NB4 (cell line): Measurements from ENCODE around the gene SUGP1.

Source experiments
- DNase-seq: peaks from one replicate; pipeline ENCODE4 v3.0.0; 2010; ENCODE audit warnings: low read depth
- H3K4me3 ChIP-seq: one replicate; pipeline ENCODE4 v1.5.1; 2011; ENCODE audit warnings: mild to moderate bottlenecking, low read depth, low read length, moderate library complexity
- MYC ChIP-seq: IDR thresholded peaks from 2 replicates; pipeline ENCODE4 v1.6.1; 2011; ENCODE audit warnings: low read depth, low read length
- POLR2A ChIP-seq: IDR thresholded peaks from 2 replicates; pipeline ENCODE4 v1.6.1; 2011; ENCODE audit warnings: mild to moderate bottlenecking; ENCODE audit not compliant: insufficient read length; ENCODE audit errors: extremely low read depth
- TF ChIP-seq, protein P1 (sequence below): IDR thresholded peaks from 2 replicates; pipeline ENCODE4 v1.6.1; 2011; ENCODE audit warnings: low read depth, low read length
- TF ChIP-seq, protein P2 (sequence below): IDR thresholded peaks from one replicate; pipeline ENCODE4 v1.5.1; 2012; ENCODE audit warnings: low read depth, low read length

The SUGP1 gene

DNA sequence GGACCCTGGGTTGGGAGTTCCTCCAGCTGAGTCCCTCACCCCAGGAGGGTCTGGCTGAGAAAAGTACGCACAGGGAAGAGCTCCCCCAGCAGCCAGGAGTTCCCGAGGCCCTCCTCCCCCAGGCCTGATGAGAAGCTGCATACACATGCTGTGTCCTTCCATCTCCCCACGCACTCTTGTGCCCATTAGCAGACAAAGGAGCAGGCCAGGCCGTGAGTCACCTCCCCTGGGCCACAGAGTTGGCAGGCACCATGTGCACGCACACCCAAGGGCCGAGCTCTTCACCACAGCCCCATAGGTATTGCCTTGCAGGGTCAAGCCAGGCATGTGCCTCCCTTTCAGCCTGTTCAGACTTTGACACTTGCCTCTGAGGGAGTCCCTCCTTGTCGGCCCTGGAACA is 17.8 kb upstream of the SUGP1 start:
- H3K4me3 ChIP-seq = no peak overlapping the region
- DNase-seq = no peak

DNA sequence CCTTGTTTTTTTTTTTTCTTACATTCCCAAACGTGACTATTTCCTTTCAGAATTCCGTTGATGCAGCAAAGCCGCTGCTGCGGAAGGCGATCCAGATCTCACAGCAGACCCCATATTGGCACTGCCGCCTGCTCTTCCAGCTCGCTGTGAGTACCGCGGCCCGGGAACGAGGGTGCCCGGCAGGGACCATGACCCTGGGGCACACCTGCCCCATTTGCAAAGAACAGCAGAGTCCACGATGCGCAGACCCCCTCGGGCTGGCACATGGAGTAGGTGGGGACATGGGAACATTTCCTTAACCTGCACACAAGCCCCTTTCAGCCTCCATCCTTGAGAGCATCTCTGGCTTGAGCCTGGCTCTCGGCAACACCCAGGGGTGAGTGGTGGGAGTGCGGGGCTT is 16.8 kb upstream of the SUGP1 start:
- H3K4me3 ChIP-seq = no peak overlapping the region
- DNase-seq = no peak
- TF ChIP-seq POLR2A (no peak), MYC (no peak)
- TF ChIP-seq, protein P1, sequence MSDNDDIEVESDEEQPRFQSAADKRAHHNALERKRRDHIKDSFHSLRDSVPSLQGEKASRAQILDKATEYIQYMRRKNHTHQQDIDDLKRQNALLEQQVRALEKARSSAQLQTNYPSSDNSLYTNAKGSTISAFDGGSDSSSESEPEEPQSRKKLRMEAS = no peak
- TF ChIP-seq, protein P2, sequence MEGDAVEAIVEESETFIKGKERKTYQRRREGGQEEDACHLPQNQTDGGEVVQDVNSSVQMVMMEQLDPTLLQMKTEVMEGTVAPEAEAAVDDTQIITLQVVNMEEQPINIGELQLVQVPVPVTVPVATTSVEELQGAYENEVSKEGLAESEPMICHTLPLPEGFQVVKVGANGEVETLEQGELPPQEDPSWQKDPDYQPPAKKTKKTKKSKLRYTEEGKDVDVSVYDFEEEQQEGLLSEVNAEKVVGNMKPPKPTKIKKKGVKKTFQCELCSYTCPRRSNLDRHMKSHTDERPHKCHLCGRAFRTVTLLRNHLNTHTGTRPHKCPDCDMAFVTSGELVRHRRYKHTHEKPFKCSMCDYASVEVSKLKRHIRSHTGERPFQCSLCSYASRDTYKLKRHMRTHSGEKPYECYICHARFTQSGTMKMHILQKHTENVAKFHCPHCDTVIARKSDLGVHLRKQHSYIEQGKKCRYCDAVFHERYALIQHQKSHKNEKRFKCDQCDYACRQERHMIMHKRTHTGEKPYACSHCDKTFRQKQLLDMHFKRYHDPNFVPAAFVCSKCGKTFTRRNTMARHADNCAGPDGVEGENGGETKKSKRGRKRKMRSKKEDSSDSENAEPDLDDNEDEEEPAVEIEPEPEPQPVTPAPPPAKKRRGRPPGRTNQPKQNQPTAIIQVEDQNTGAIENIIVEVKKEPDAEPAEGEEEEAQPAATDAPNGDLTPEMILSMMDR = no peak

More for the DNA sequence above, 17.8 kb upstream of the SUGP1 start:
- TF ChIP-seq, protein P2 = no peak
- TF ChIP-seq, protein P1 = no peak

DNA sequence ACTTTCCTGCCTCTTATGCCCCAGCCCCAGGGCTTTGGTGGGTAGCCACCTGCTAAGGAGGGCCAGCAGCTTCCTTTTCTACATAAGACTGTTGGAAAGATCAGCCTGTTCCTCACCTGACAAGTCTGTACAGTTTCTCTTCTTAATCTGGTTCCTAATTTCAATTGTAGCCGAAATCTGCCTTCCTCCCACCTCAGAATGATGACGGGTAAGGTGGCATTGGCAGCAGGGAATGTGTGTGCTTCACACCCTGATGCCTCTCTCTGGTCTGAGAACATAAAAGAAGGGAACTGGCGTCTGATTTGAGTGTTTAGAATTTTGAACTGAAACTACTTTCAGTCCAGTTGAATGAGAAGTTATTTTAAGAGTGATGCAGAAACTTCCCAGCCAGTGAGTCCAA is 16.3 kb upstream of the SUGP1 start:
- H3K4me3 ChIP-seq = no peak overlapping the region
- DNase-seq = no peak
- TF ChIP-seq POLR2A (no peak), MYC (no peak)
- TF ChIP-seq, protein P2 = no peak
- TF ChIP-seq, protein P1 = no peak

DNA sequence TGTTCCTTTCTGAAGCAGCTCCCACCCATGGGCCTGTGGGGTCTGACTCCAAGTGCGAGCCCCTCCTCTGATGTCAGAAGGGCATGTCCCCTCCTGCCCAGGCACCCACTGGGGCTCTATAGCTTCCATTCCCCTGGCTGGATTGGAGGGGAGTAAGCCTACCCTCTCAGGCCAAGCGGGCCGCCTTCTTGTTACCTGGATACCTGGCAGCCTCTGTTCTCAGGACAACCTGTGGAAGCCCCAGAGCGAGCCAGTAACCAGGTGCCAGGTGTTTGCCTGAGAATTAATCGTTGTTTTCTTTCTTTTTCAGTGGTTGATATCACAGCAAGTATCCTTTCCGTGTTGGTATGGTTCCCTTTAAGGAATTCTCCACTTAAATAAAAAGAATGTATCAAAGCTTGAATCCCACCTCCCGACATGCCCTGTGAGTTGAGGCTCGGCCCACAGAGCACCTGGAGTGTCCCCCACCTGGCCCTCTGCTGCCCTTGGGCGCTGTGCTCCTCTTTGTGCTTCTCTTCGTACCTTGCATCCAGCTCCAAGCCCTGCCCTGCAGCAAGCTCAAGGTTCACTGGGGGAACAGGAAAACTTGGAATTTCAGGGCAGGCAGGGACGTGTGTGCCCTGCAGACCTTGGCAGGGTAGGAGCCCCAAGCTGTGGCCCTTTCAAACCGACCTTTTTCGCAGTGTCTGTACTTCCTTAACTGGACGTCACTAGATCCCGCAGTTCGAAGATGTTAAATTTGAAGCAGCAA is 15.3 kb upstream of the SUGP1 start:
- no peak for DNase-seq
- no peak overlapping the region for H3K4me3 ChIP-seq
- TF ChIP-seq MYC (no peak), POLR2A (no peak)
- TF ChIP-seq, protein P2 = no peak
- TF ChIP-seq, protein P1 = no peak

DNA sequence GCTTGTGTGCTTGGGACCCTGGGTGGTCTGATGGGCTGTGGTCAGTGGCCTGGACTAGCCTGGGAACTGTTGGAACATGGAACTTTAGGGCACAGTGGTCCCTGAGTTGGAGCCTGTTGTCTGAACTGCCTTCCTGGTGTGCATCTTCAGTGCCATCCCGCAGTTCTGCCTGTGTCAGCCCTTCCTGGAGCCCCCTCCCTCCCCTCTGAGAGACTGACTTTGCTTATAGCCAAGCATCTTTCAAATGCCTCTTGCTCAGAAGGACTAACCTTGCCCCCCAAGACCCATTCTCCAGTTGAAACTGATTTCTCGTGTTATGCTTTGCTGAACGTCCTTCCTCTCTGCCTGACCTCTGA is 14.7 kb upstream of the SUGP1 start:
- no peak for DNase-seq
- TF ChIP-seq, protein P1 = no peak
- TF ChIP-seq POLR2A = no peak
- no peak for TF ChIP-seq MYC
- TF ChIP-seq, protein P2 = no peak

More for the DNA sequence above, 14.7 kb upstream of the SUGP1 start:
- H3K4me3 ChIP-seq = no peak overlapping the region
